ENCODE data around the gene RNF145. TPM values are rescaled to one million over a fixed set of nuclear protein-coding genes. Genes with fewer than 3 reads are reported as not detected.

RNF145 gene
- total RNA-seq, 1 donor from 2014 or later, result 67.8 TPM

- Histone ChIP-seq H3K9me3 (no peaks in the 10 kb centered on the region), H3K4me1 (peaks cover 49% of the 10 kb centered on the region), H3K4me3 (peak overlapping the region; percentile 91 to 94), H3K27ac (peak overlapping the region; percentile 96), H3K27me3 (no peaks in the 10 kb centered on the region), H3K36me3 (no peaks in the 10 kb centered on the region)
- peak in 1 of 2 donors; percentile 89 for DNase-seq (ENCODE audit: extremely low spot score in 2 of 2)
- TF ChIP-seq, protein P1, sequence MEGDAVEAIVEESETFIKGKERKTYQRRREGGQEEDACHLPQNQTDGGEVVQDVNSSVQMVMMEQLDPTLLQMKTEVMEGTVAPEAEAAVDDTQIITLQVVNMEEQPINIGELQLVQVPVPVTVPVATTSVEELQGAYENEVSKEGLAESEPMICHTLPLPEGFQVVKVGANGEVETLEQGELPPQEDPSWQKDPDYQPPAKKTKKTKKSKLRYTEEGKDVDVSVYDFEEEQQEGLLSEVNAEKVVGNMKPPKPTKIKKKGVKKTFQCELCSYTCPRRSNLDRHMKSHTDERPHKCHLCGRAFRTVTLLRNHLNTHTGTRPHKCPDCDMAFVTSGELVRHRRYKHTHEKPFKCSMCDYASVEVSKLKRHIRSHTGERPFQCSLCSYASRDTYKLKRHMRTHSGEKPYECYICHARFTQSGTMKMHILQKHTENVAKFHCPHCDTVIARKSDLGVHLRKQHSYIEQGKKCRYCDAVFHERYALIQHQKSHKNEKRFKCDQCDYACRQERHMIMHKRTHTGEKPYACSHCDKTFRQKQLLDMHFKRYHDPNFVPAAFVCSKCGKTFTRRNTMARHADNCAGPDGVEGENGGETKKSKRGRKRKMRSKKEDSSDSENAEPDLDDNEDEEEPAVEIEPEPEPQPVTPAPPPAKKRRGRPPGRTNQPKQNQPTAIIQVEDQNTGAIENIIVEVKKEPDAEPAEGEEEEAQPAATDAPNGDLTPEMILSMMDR (IDR thresholded peaks at IDR 0.05), result no peak
- TF ChIP-seq POLR2AphosphoS5 (IDR thresholded peaks at IDR 0.05; ENCODE audit: insufficient read depth in 1 of 2, low read depth in 1 of 2) (peak; percentile 38 to 86), POLR2A (IDR thresholded peaks at IDR 0.05) (peak in 1 of 2 donors; percentile 25)
- intact Hi-C loops (cut with DNase I), result loop anchor here (5.0 kb wide), 1 partner anchor 54 kb away; the partner anchor contains the start of gene UBLCP1
These were observed 1.5 kb downstream of the RNF145 start for GRCh38 chr5:159207686-159208513.

DNA sequence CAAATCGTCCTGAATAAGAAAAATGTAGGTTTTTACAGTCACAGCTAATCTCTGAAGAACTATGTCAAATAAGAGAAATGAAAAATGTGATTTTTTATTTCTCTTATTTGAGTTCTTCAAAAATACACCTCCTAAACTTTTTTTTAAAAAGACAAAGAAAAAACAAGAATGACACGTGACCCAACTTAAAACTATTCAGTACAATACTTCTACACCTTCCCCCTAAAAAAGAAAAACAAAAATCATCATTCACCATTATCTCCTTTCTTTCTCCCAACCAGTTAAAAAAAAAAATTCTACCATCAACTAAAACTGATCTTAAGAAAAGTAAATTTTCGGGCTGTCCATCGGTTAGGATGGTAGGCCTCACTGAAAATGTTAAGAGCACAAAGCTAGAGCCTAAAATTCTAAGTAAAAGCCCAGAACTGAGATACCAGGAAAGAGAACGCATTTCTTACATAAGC lies 2.1 kb downstream of the RNF145 start:
- Histone ChIP-seq H3K36me3 (no peaks in the 10 kb centered on the region), H3K27me3 (no peaks in the 10 kb centered on the region), H3K27ac (peak overlapping the region; percentile 96), H3K9me3 (no peaks in the 10 kb centered on the region), H3K4me1 (peaks cover 53% of the 10 kb centered on the region), H3K4me3 (peak overlapping the region; percentile 91 to 94)
- TF ChIP-seq POLR2A (IDR thresholded peaks at IDR 0.05) (no peak), POLR2AphosphoS5 (IDR thresholded peaks at IDR 0.05; ENCODE audit: insufficient read depth in 1 of 2, low read depth in 1 of 2) (no peak)
- TF ChIP-seq, protein P1 (IDR thresholded peaks at IDR 0.05), result no peak
- intact Hi-C loops (cut with DNase I), result loop anchor here (5.0 kb wide), 1 partner anchor 55 kb away; the partner anchor contains the start of gene UBLCP1
- DNase-seq (ENCODE audit: extremely low spot score in 2 of 2), result no peak

DNA sequence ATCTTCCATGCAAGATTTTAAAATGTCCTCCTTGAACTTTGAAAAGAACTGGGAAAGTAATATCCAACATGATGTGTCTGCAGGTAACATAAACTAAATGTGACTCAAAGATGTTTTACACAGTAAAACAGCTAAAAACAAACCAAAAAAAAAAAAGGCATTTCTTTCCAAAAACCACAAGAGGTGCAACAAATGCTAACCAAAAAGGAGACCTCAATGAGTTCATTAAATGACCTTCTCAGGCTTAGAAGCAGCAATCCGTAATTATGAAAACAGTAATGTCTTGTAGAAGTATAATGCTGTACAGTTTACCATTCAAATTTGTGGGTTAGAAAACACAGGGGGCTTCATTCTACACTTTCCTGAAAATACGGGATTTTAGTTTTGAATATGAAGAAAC lies 2.5 kb downstream of the RNF145 start:
- peak overlapping the region in 1 of 2 donors; percentile 91 for H3K4me3 ChIP-seq
- intact Hi-C loops (cut with DNase I), result loop anchor here (5.0 kb wide), 1 partner anchor 55 kb away; the partner anchor contains the start of gene UBLCP1
- no peaks in the 10 kb centered on the region for H3K27me3 ChIP-seq
- DNase-seq (ENCODE audit: extremely low spot score in 2 of 2), result no peak
- no peak for TF ChIP-seq POLR2A (IDR thresholded peaks at IDR 0.05)
- peak overlapping the region; percentile 96 for H3K27ac ChIP-seq
- peaks cover 57% of the 10 kb centered on the region for H3K4me1 ChIP-seq
- no peaks in the 10 kb centered on the region for H3K9me3 ChIP-seq
- H3K36me3 ChIP-seq, result no peaks in the 10 kb centered on the region

DNA sequence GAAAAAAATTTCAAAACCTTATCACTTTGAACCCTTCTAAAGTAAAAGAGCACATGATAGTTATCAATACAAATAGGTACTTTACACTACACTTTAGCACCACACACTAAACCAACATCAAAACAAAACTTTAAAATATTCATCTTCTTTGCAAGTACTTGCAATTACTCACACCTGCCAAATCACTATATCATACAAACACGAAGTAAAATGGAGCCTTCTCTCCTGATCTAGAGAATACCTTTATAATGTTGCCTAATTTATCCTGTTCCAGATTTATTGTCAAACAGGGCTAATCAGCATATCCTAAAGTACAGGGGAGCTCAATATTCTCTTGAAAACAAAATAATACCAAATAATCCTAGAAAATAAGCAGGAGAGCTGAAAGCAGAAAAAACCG lies 3.0 kb downstream of the RNF145 start:
- no peaks in the 10 kb centered on the region for H3K27me3 ChIP-seq
- H3K9me3 ChIP-seq, result no peaks in the 10 kb centered on the region
- H3K4me1 ChIP-seq, result peaks cover 59% of the 10 kb centered on the region
- intact Hi-C loops (cut with DNase I), result loop anchor here (5.0 kb wide), 1 partner anchor 56 kb away; the partner anchor contains the start of gene UBLCP1
- no peaks in the 10 kb centered on the region for H3K36me3 ChIP-seq
- H3K27ac ChIP-seq, result peak overlapping the region; percentile 96
- H3K4me3 ChIP-seq, result peak overlapping the region in 1 of 2 donors; percentile 91
- no peak for TF ChIP-seq POLR2AphosphoS5 (IDR thresholded peaks at IDR 0.05; ENCODE audit: insufficient read depth in 1 of 2, low read depth in 1 of 2)
- TF ChIP-seq, protein P1 (IDR thresholded peaks at IDR 0.05), result no peak
- TF ChIP-seq POLR2A (IDR thresholded peaks at IDR 0.05), result no peak
- DNase-seq (ENCODE audit: extremely low spot score in 2 of 2), result no peak

DNA sequence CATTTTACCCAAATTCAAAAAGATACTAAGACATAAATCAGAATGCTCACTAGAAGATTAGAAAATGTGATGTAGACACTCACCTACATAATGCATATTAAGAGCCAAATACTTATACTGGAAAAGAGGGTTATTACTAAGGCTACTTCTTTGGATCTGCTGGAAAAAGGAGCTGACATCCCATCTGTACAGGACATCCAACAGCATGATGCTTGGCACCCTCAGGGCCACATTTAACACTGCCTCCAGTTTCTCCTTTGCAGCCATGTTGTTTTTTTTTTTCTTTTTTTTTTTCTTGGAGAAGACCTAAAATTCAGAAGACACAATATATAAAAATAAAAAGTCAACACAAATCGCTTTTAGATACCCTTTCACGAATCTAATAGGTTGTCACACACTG lies 6.0 kb downstream of the RNF145 start:
- Histone ChIP-seq H3K9me3 (no peaks in the 10 kb centered on the region), H3K27me3 (no peaks in the 10 kb centered on the region), H3K27ac (no peak overlapping the region), H3K4me1 (peaks cover 52% of the 10 kb centered on the region), H3K36me3 (peaks cover 0 to 10% of the 10 kb centered on the region in 2 donors), H3K4me3 (no peak overlapping the region)
- intact Hi-C loops (cut with DNase I), result no loop called here
- TF ChIP-seq POLR2A (IDR thresholded peaks at IDR 0.05), result no peak
- TF ChIP-seq, protein P1 (IDR thresholded peaks at IDR 0.05), result no peak
- no peak for TF ChIP-seq POLR2AphosphoS5 (IDR thresholded peaks at IDR 0.05; ENCODE audit: insufficient read depth in 1 of 2, low read depth in 1 of 2)
- no peak for DNase-seq (ENCODE audit: extremely low spot score in 2 of 2)
